HG02884 (cell line): ENCODE measurements around the gene MEGF10.

Experiments
- ATAC-seq: cut with Tn5 transposase; IDR thresholded peaks from one replicate; pipeline ENCODE4 v1.9.1; 2021; ENCODE audit warnings: mild to moderate bottlenecking, moderate library complexity; ENCODE audit not compliant: unreplicated experiment

Gene MEGF10

GRCh38 chr5:127409246-127409917 lies 118.8 kb downstream of the MEGF10 start:
- ATAC-seq = no peak

DNA sequence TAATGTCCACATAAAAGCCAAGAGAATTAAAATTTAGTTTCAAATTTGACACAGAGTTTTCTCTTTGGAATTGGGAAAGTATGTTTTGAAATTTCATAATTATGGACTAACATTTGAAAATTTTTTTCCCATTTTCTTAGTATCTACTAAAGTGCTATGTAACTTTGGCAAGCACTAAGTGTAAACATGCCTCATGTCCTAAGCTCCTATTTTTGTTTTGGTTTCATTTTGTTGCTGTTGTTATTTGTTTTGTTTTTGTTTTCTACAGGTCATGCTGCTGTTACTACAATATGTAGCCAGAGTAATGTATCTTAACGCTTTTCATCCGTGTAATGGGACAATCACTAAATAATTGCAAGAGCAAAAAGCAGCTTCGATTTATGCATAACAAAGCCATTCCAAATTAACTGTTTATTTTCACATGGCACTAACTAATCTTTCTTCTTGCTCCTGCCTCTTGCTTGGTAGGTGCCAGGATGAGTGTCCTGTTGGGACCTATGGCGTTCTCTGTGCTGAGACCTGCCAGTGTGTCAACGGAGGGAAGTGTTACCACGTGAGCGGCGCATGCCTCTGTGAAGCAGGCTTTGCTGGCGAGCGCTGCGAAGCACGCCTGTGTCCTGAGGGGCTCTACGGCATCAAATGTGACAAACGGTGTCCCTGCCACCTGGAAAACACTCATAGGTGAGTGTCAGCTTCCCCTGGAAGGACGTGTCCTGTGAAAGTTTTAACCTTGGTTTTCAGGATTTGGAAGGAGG lies 119.5 kb downstream of the MEGF10 start:
- no peak for ATAC-seq

GRCh38 chr5:127410959-127411358 lies 120.4 kb downstream of the MEGF10 start:
- peak; percentile 64 for ATAC-seq

- ATAC-seq = peak; percentile 8
These were observed 120.8 kb downstream of the MEGF10 start for GRCh38 chr5:127411381-127411780.

- ATAC-seq = no peak
These were observed 122.1 kb downstream of the MEGF10 start for GRCh38 chr5:127412698-127413097.

DNA sequence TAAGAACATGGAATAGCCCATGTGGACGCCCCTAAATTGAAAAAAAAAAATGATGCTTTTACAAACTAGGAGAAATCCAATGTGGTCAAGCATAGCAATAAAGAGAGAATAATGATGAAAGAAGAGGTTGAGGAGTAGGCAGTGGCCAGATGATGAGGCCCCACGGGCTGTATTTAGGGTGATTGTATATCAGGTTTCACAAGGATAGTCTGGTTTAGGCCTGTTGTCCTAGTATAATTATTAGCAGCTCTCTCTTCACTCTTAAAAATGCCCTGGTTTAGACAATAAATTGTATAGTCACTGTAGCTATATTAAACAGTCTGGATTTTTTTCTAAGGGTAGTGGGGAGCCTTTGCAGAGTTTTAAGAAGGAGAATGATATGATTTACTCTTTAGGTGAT lies 124.4 kb downstream of the MEGF10 start:
- ATAC-seq = no peak

DNA sequence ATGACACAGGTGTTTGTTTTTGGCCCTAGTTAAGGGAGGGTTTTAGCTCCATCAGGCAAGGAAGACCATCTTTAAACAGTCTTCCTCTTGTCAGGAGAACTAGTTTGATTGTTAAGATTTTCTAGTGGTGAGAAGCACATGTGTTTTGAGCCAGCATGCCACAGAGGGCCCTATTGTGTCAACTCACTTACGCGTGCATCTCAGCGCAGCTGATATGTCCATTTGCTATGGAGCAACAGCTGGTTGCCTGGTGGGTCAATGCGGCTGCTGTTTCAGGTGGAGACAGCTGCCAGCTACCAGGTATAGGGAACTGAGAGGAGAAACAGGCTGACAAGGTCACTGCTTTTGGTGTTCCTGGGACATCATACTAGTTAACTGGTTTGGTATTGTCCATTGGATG lies 126.3 kb downstream of the MEGF10 start:
- ATAC-seq = no peak

- no peak for ATAC-seq
These were observed 126.9 kb downstream of the MEGF10 start for GRCh38 chr5:127417528-127417927.

GRCh38 chr5:127418367-127418766 lies 127.8 kb downstream of the MEGF10 start:
- no peak for ATAC-seq

GRCh38 chr5:127418974-127419682 lies 128.5 kb downstream of the MEGF10 start:
- no peak for ATAC-seq

GRCh38 chr5:127419683-127420257 lies 129.2 kb downstream of the MEGF10 start:
- ATAC-seq = no peak

DNA sequence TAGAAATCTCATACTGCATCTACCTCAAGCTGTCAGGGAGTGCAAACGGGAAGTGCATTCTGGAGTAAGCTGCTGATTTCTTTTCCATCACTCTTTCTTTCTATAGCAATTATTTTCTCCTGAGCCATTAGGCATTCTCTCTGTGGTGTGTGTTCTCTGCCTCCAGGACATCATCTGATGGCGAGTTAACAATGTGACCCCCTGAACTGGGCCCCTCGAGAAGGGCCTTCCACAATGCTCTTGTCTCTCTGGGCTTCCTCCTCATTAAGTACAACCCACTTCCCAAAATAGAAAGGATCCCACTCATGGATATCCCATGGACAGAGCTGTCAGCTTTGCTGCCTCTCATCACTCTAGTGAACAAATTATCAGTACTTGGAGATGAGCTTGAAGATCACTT lies 130.2 kb downstream of the MEGF10 start:
- ATAC-seq = no peak

DNA sequence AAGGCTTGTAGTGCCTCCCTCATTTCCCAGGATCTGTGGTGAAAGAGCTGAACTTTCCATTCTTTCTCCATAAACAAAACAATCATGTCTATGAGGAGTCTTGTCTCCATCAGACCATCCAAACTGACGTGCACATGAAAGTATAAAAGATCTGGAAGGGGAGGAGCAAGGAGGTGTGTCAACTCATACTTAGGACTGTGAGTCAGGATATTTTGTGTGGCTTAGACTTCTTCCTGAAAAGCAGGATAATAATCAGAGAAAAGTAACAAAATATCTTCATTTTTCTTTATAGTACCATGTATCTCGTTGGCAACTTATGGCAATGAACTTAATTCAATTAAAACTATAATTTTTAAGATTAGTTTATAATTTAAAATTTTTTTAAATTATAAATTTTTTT lies 130.9 kb downstream of the MEGF10 start:
- ATAC-seq = no peak

- peak; percentile 86 for ATAC-seq
These were observed 132.7 kb downstream of the MEGF10 start for GRCh38 chr5:127423173-127423798.

- ATAC-seq = no peak
These were observed 134.4 kb downstream of the MEGF10 start for GRCh38 chr5:127425037-127425436.

GRCh38 chr5:127425868-127426267 lies 135.3 kb downstream of the MEGF10 start:
- ATAC-seq = no peak

DNA sequence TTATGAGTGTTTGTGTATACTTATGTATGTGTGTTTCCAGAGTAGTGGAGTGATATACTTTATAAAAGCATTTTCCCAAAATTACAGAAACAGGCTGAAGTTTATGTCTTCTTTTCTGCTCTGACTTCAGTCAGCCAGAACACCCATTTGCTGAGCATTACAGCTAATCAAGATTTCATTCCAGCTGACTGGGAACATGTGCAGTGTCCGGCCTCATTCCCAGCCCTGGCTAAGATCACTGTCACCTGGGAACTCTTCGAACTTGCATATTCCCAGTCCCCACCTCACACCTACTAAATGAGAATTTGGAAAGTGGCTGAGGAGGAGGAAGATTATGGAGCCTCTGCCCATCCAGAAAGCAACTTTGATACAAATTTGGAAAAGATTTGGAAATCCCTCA lies 136.1 kb downstream of the MEGF10 start:
- ATAC-seq = no peak

GRCh38 chr5:127428276-127428675 lies 137.7 kb downstream of the MEGF10 start:
- no peak for ATAC-seq

- no peak for ATAC-seq
These were observed 138.2 kb downstream of the MEGF10 start for GRCh38 chr5:127428748-127429147.

DNA sequence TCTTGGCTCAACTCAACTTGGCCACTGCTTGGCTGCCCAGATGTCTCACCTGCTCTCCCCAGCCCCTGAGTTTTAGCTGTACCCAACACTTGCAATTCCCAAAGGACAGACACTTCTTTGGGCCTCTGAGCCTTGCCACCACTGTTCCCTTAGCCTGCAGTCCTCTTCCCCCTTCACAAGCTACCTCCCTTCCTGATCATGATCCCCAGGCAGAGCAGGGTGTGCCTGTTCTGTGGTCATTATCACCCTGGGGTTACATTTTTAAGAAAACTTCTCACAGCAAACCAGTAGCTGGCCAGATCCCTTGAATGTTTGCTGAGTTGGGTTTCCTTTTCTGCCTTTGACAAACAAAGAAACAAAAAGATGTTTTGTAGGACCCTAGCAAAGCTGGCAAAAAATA lies 139.3 kb downstream of the MEGF10 start:
- no peak for ATAC-seq

DNA sequence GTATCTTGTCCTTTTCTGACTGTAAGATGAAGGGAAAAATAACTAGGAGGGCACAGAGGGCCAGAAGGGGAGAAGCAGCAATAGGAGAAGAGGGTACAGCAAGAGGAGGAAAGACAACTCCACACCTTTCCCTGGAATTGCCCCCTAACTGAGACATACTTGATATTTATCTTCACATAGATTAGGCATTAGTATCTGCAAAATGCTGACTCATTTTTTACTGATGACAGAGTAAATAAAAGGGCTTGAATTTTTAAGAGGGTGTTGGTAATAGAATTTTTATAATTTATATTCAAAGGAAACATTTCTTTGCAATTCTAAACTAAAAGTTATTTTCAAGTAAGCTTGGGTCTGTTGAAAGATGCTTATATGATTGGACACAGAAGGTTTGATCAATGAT lies 140.0 kb downstream of the MEGF10 start:
- ATAC-seq = no peak
